Astrocyte of the hippocampus (primary cell): ENCODE results near the gene ACACB.

ENCODE experiments used
- DNase-seq: peaks from one replicate; pipeline ENCODE4 v3.0.0; 2011; ENCODE audit warnings: low read depth, low spot score

The ACACB gene

GRCh38 chr12:109214131-109214530 is 97.7 kb downstream of the ACACB start:
- peak; percentile 73 for DNase-seq

DNA sequence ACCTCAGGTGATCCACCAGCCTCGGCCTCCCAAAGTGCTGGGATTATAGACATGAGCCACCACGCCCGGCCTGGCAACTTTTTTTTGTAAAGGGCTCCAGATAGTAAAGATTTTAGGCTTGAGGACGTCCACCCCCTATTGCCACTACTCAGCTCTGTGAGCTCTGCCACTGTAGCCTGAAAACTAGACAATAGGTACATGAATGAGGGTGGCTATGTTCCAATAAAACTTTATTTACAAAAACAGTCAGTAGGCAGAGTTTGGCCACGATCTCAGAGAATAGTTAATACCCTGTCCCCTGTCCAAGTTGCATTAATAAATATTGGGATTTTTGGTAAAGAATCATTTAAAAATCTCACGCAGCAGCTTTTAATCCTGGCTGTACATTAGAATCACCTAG is 102.6 kb downstream of the ACACB start:
- no peak for DNase-seq

- DNase-seq = no peak
Observed at GRCh38 chr12:109219938-109220337, 103.6 kb downstream of the ACACB start.

DNA sequence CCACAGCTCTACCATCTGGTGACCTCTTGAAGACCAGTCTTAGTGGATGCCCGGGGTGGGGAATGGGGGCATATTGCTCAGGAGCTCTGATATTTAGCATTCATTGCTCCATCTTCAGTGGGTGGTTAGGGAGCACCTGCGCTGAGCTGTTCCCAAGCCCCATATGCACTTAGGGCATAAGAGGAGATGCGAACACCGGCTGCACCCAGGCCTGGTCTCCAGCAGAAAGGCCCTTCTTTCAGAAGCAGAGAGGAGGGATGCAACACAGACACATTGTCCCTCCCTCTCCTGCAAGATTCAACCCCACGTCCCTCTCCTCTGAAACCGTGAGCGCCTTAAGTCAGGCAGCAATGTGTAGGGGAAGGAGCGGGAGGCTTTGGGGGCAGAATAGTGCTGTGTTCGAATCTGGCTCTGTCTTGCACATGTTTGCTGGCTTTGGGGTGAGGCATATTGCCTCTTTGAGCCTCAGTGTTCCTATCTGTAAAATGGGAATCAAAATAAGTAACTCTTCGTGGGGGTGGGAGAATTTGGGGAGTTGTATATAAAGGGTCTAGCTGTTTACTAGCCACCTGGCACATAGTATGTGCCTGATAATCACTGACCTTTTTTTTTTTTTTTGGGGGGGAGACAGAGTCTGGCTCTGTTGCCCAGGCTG is 105.0 kb downstream of the ACACB start:
- no peak for DNase-seq

- no peak for DNase-seq
Observed at GRCh38 chr12:109222062-109222461, 105.7 kb downstream of the ACACB start.

- DNase-seq = no peak
Observed at GRCh38 chr12:109222496-109222895, 106.1 kb downstream of the ACACB start.

GRCh38 chr12:109223211-109223610 is 106.8 kb downstream of the ACACB start:
- no peak for DNase-seq

DNA sequence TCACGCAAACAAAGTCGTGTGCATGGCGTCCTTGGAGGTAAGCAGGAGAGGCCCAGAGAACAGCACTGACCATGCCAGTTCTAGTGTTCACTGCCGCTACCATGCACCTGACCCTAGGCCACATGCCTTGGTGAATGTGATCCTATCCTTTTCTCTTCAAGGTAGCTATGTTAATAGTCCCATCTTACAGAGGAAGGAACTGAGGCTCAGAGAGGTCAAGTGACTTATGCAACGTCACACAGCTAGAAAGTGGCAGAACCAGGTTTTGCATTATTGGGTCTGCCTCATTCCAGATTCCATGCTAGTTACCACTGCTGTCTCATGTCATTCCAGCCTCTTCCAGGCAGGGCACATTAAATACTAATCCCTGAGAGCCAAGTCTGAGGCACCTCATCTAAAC is 107.5 kb downstream of the ACACB start:
- DNase-seq = no peak

GRCh38 chr12:109228664-109229063 is 112.3 kb downstream of the ACACB start:
- no peak for DNase-seq

DNA sequence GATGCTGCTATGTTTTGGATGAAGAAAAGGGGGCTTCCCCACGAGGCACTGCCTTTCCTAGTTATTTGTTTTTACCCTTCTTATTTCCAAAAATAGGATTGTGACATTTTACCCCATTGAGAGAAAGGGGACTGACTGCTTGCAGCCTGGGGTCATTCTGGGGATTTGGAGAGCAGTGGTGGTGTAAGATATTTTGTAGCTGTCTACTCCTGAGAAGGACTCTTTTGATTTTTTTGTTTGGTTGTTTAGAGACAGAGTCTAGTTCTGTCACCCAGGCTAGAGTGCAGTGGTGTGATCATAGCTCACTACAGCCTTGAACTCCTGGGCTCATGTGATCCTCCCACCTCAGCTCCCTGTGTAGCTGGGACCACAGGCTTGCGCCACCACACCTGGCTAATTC is 113.8 kb downstream of the ACACB start:
- DNase-seq = no peak

- no peak for DNase-seq
Observed at GRCh38 chr12:109232731-109233130, 116.3 kb downstream of the ACACB start.

DNA sequence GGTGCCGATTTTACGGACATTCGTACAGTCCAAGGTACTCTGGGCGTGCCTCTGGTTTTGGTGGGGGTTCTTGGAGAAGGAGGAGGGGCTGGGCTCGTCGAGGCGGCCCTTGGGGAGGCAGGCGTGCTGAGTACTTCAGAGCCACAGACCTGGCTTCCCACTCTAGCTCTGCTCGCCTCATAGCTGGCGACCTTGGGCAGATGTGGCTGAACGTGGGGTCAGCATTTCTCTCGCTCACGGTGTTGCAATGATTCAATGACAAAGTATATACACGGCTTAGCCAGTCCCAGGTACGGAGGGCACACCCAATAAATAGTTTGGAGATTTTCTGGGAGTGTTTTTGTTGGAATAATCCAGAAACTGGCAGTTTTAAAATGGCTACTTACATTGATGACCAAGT is 117.6 kb downstream of the ACACB start:
- DNase-seq = no peak

- DNase-seq = no peak
Observed at GRCh38 chr12:109236257-109236656, 119.9 kb downstream of the ACACB start.

- DNase-seq = no peak
Observed at GRCh38 chr12:109239179-109239578, 122.8 kb downstream of the ACACB start.

- DNase-seq = no peak
Observed at GRCh38 chr12:109239691-109240090, 123.3 kb downstream of the ACACB start.

DNA sequence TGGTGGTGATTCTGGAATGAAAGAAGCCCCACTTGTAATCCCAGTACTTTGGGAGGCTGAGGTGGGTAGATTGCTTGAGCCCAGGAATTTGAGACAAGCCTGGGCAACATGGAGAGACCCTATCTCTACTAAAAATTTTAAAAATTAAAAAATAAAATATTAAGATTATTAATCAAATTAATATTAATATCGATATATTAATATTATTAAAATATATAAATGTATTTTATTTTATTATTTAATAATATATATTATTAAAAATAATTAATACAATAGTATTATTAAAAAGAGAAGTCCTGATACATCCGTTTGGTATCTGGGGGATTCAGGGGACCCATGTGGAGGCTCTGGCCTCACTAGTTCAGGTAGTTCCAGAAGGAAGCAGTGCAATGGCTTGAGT is 124.0 kb downstream of the ACACB start:
- no peak for DNase-seq

DNA sequence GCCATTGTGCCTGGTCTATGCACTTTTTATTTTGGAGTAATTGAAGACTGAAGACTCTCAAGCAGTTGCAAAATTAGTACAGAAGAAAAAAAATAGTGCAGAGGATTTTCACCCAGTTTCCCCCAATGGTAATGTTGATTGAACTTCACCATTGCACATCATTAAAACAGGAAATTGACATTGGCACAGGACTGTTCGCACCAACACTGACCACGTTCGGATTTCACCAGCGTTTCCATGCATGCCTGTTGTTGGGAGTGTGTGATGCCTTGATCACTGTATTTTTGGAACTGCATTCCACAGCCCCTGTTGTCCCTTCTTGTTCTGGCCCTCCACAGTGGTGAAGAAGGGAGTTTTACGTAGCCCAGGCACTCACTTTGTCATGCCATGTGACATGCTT is 125.5 kb downstream of the ACACB start:
- DNase-seq = no peak

GRCh38 chr12:109244073-109244472 is 127.7 kb downstream of the ACACB start:
- no peak for DNase-seq

DNA sequence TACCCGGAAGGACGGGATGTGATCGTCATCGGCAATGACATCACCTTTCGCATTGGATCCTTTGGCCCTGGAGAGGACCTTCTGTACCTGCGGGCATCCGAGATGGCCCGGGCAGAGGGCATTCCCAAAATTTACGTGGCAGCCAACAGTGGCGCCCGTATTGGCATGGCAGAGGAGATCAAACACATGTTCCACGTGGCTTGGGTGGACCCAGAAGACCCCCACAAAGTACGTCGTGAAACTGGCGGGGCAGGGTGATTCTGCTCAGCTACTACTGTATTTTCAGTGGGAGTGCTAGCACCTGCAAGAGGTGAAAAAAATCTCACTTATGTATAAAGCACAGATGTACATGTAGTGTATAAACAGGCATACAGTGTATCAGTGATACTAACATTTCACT is 129.8 kb downstream of the ACACB start:
- no peak for DNase-seq

- DNase-seq = no peak
Observed at GRCh38 chr12:109247831-109248654, 131.7 kb downstream of the ACACB start.

DNA sequence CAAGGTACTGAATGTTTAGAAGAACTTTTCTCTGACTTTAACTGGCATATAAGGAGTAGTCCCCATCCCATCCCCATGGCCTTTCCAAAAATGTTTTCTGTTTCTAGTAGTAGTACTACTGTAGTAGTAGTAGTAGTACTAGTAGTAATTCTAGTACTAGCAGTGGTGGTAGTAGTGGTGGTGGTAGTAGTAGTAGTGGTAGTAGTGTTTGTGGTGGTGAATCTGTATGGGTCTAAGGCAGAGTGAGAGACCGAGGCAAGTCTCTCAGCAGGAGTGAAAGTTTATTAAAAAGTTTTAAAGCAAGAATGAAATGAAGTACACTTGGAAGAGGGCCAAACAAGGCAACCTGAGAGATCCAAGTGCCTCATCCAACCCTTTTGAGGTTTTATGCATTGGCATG is 134.1 kb downstream of the ACACB start:
- DNase-seq = no peak

DNA sequence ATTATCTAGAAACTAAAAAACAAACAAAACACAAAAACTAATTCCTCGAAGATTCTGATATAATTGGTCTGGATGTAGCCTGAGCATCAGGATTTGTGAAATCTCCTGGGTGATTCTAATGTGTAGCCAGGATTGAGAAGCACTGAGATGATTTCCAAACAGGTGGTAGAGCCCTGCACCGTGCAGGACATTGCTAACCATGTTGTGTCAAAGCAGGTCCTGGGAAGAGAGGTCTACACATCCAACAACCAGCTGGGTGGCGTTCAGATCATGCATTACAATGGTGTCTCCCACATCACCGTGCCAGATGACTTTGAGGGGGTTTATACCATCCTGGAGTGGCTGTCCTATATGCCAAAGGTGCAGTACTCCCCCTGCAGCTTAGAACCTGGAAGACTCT is 136.4 kb downstream of the ACACB start:
- DNase-seq = no peak

GRCh38 chr12:109253913-109254544 is 137.6 kb downstream of the ACACB start:
- DNase-seq = no peak
